ENCODE results near the gene PIH1D1.

DNA sequence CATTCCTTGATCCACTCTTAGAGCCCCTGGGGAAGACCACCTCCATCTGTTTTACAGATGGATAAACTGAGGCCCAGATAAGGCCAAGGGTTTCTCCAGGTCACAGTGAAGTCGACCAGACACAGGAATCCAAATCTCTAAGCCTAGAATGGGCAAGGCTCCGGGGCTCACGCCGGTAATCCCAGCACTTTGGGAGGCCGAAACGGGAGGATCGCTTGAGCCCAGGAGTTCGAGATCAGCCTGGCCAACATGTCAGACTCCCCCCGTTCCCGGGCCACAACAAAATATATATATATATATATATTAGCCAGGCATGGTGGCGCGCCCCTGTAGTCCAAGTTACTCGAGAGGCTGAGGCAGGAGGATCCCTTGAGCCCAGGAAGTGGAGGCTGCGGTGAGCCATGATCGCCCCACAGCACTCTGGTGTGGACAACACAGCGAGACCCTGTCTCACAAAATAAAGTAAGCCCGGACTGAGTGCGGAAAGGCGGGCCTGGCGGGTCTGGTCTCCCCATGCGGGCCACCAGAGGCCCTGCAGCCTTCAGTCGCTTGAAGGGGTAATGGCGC is 35.2 kb upstream of the PIH1D1 start:
- TF ChIP-seq, protein P1, sequence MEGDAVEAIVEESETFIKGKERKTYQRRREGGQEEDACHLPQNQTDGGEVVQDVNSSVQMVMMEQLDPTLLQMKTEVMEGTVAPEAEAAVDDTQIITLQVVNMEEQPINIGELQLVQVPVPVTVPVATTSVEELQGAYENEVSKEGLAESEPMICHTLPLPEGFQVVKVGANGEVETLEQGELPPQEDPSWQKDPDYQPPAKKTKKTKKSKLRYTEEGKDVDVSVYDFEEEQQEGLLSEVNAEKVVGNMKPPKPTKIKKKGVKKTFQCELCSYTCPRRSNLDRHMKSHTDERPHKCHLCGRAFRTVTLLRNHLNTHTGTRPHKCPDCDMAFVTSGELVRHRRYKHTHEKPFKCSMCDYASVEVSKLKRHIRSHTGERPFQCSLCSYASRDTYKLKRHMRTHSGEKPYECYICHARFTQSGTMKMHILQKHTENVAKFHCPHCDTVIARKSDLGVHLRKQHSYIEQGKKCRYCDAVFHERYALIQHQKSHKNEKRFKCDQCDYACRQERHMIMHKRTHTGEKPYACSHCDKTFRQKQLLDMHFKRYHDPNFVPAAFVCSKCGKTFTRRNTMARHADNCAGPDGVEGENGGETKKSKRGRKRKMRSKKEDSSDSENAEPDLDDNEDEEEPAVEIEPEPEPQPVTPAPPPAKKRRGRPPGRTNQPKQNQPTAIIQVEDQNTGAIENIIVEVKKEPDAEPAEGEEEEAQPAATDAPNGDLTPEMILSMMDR (conservative IDR thresholded peaks at IDR 0.05 in 1 of 2, IDR thresholded peaks at IDR 0.05 in 1 of 2; ENCODE audit: extremely low read depth in 1 of 2, insufficient read depth in 1 of 2, low read depth in 1 of 2, low read length in 2 of 2), result no peak
- no peak for TF ChIP-seq EZH2 (IDR thresholded peaks at IDR 0.05; ENCODE audit: borderline replicate concordance, low read length)

Data from mammary epithelial cell (primary cell).